Breast epithelium (tissue), 4 donors: ENCODE results near the gene DNAAF9. TPM values are rescaled to one million over a fixed set of nuclear protein-coding genes. Genes with fewer than 3 reads are reported as not detected.
"Not testable (repeated sequence)": the region's sequence is repeated elsewhere in the genome, so short reads cannot be mapped to it uniquely, and the experiment has no call there.

Experiments used
- DNase-seq, 2 donors: peaks; one replicate each; pipeline ENCODE4 v3.0.0-alpha.2; 2019; ENCODE audit warnings: low spot score in 2 of 2
- H3K27ac ChIP-seq, 2 donors: fragments of 200-600 bp; sonication (generic) in 1 of 2; one replicate each; pipeline ENCODE4 v1.5.1; 2016 to 2019; ENCODE audit warnings: mild to moderate bottlenecking in 1 of 2
- H3K27me3 ChIP-seq, 2 donors: fragments of 200-600 bp; sonication (generic) in 1 of 2; one replicate each; pipeline versions ENCODE4 v1.5.1 to v1.6.0; 2017 to 2019; ENCODE audit warnings: control low read depth in 1 of 2, mild to moderate bottlenecking in 1 of 2
- H3K36me3 ChIP-seq: fragments of 200-600 bp; one replicate; pipeline ENCODE4 v1.5.1; 2019
- H3K4me1 ChIP-seq, 2 donors: fragments of 200-600 bp; sonication (generic); one replicate each; pipeline ENCODE4 v1.5.1; 2016 to 2019; ENCODE audit warnings: control low read depth in 1 of 2
- H3K4me3 ChIP-seq, 3 donors: fragments of 200-600 bp; sonication (generic); 1 replicate in 2 of 3; 2 replicates in 1 of 3; pipeline ENCODE4 v1.5.1; 2016 to 2019; ENCODE audit warnings: mild to moderate bottlenecking in 3 of 3, moderate library complexity in 2 of 3
- H3K9me3 ChIP-seq, 2 donors: fragments of 200-600 bp; sonication (generic) in 1 of 2; one replicate each; pipeline ENCODE4 v1.5.1; 2016 to 2019; ENCODE audit warnings: control low read depth in 1 of 2
- POLR2A ChIP-seq: fragments of 450-650 bp; IDR thresholded peaks from one replicate; pipeline ENCODE4 v1.6.1; 2016; ENCODE audit warnings: antibody characterized with exemption, mild to moderate bottlenecking, moderate library complexity
- POLR2AphosphoS5 ChIP-seq, 3 donors: sonication (generic); formaldehyde crosslinking; IDR thresholded peaks; one replicate each; pipeline ENCODE4 v1.6.1; 2017; ENCODE audit warnings: antibody characterized with exemption in 3 of 3
- intact Hi-C: fragments of 100-400 bp; cut with DNase I; formaldehyde crosslinking; loops from one replicate; pipeline ENCODE4 v1.15.1; 2023; ENCODE audit warnings: low total_unique reads
- total RNA-seq, 3 donors: library from RNA; depleted of rRNA; stranded (reverse); fragments of >200 nt; gene quantifications; one replicate each; pipeline ENCODE4 v1.1.0, GENCODE V29; 2016
- TF ChIP-seq, protein P1 (sequence below), 3 donors: fragments of 450-650 bp; IDR thresholded peaks; one replicate each; pipeline ENCODE4 v1.5.1; 2016 to 2017; ENCODE audit warnings: antibody characterized with exemption in 3 of 3, mild to moderate bottlenecking in 3 of 3, moderate library complexity in 3 of 3

The DNAAF9 gene
- total RNA-seq, 3 donors from 2014 or later, result 15.7 to 35.8 (median 22.8) TPM

DNA sequence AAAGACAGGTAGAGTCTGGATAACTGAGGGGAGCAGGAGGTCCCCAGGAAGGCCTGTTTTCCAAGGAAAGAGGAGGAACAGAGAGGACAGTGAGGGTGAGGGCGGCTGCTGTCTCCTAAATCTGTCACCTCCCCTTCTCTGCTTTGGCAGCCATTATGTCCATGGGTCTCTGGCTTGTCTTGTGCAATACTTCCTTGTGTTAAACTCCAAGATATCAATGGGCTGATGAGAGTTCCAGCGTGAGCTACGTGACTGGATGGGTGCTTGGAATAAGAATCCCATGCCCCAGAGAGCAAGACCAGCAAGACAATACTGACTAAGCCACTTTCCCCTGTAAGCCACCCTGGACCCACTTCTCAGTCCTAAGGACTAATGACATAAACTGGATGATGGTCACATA is 26.3 kb upstream of the DNAAF9 start:
- Histone ChIP-seq H3K27me3 (no peaks in the 10 kb centered on the region), H3K4me3 (no peak overlapping the region), H3K27ac (no peak overlapping the region), H3K36me3 (no peaks in the 10 kb centered on the region), H3K9me3 (no peaks in the 10 kb centered on the region), H3K4me1 (no peaks in the 10 kb centered on the region)
- no peak for TF ChIP-seq POLR2AphosphoS5 (IDR thresholded peaks at IDR 0.05)
- TF ChIP-seq, protein P1, sequence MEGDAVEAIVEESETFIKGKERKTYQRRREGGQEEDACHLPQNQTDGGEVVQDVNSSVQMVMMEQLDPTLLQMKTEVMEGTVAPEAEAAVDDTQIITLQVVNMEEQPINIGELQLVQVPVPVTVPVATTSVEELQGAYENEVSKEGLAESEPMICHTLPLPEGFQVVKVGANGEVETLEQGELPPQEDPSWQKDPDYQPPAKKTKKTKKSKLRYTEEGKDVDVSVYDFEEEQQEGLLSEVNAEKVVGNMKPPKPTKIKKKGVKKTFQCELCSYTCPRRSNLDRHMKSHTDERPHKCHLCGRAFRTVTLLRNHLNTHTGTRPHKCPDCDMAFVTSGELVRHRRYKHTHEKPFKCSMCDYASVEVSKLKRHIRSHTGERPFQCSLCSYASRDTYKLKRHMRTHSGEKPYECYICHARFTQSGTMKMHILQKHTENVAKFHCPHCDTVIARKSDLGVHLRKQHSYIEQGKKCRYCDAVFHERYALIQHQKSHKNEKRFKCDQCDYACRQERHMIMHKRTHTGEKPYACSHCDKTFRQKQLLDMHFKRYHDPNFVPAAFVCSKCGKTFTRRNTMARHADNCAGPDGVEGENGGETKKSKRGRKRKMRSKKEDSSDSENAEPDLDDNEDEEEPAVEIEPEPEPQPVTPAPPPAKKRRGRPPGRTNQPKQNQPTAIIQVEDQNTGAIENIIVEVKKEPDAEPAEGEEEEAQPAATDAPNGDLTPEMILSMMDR (IDR thresholded peaks at IDR 0.05), result no peak
- TF ChIP-seq POLR2A, result no peak
- DNase-seq, result no peak
- intact Hi-C loops, result no loop called here

DNA sequence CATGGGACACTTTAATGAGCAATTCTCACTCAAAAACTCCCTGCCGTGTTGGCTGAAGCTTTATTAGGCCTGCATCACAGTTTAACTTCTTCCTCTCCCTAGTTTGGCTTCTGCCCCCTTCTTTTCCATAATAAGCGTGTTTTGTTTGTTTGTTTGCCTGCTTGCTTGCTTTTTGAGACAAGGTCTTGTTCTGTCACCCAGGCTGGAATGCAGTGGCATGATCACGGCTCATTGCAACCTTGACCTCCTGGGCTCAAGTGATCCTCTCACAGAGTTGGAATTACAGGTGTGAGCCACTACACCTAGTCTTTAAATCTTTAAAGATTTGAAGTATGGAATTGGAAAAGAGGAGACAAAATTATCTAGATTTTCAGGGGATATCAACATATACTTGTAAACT is 25.4 kb upstream of the DNAAF9 start:
- DNase-seq, result no peak
- intact Hi-C loops, result no loop called here

DNA sequence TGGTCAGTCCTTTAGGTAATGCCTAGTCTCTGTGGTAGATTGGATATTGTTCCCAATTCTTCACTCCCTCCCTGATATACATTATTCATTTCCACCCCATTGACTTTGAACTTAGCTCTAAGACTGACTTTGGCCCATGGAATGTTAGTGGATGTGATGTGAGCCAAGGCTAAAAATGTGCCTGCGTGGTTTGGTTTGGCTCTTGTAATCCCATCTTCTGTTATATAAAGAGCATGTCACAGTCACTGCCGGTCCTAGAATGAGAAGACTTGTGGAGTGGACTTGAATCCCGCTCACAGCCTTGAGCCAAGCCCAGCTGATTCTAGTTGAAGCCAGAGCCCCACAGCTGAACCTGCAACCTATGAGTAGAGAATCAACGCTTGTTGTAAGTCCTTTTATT is 23.6 kb upstream of the DNAAF9 start:
- Histone ChIP-seq H3K9me3 (no peaks in the 10 kb centered on the region), H3K4me1 (no peaks in the 10 kb centered on the region), H3K27ac (no peak overlapping the region), H3K36me3 (no peaks in the 10 kb centered on the region), H3K27me3 (no peaks in the 10 kb centered on the region), H3K4me3 (no peak overlapping the region)
- intact Hi-C loops, result no loop called here
- DNase-seq, result no peak
- TF ChIP-seq POLR2AphosphoS5 (IDR thresholded peaks at IDR 0.05), result no peak
- no peak for TF ChIP-seq POLR2A
- TF ChIP-seq, protein P1 (IDR thresholded peaks at IDR 0.05), result no peak

More for the DNA sequence above, 25.4 kb upstream of the DNAAF9 start:
- H3K4me1 ChIP-seq, result no peaks in the 10 kb centered on the region
- H3K27me3 ChIP-seq, result no peaks in the 10 kb centered on the region
- H3K9me3 ChIP-seq, result no peaks in the 10 kb centered on the region
- H3K36me3 ChIP-seq, result no peaks in the 10 kb centered on the region
- no peak overlapping the region for H3K4me3 ChIP-seq
- TF ChIP-seq, protein P1 (IDR thresholded peaks at IDR 0.05), result no peak
- TF ChIP-seq POLR2AphosphoS5 (IDR thresholded peaks at IDR 0.05), result no peak
- H3K27ac ChIP-seq, result no peak overlapping the region

DNA sequence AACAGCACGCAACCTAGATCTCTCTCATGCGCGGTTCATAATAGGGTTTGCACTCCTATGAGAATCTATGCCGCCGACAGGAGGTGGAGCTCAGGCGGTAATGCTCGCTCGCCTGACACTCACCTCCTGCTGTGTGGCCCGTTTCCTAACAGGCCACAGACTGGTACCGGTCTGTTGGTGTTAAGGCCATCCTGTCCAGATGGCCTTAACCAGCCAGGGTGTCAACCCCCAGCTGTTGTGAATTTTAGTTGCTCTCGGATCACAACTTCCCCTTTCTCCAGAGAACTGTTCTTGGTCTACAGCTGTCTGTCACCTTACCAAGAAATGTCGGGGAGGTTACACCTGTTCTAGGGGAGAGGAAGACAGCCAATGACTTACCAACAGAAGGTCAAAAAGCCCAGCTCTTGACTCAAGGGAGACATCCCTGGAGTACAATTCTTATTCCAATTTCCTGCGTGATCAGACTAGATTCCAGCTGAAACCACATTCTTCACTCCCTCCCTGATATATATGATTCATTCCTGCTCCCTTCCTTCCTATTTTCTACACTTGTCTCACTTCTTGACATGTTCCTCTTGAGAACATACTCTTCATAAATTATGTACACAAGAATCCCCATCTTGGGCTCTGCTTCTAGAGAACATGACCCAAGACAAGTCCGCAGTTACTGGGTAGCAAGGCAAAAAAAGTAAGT is 23.1 kb upstream of the DNAAF9 start:
- intact Hi-C loops, result no loop called here
- TF ChIP-seq, protein P1 (IDR thresholded peaks at IDR 0.05), result no peak
- TF ChIP-seq POLR2A, result no peak
- no peak for TF ChIP-seq POLR2AphosphoS5 (IDR thresholded peaks at IDR 0.05)
- no peaks in the 10 kb centered on the region for H3K4me1 ChIP-seq
- H3K27me3 ChIP-seq, result no peaks in the 10 kb centered on the region
- no peaks in the 10 kb centered on the region for H3K9me3 ChIP-seq
- DNase-seq, result no peak
- no peak overlapping the region for H3K4me3 ChIP-seq
- H3K36me3 ChIP-seq, result no peaks in the 10 kb centered on the region
- H3K27ac ChIP-seq, result no peak overlapping the region

DNA sequence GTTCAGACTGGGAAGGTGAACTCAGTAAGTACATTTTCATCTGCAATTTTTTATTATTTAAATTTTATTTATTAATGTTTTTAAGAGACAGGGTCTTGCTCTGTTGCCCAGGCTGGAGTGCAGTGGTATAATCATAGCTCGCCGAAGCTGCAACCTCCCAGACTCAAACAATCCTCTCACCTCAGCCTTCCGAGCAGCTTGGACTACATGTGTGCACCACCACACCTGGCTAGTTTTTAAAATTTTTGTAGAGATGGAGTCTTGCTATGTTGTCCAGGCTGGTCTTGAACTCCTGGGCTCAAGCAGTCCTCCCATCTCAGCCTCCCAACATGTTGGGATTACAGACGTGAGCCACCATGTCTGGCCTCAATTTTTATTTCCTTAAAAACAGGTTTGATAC is 19.3 kb upstream of the DNAAF9 start:
- intact Hi-C loops, result loop anchor here (5.0 kb wide), 1 partner anchor 174 kb away; no protein-coding TSS in a partner anchor
- not testable (repeated sequence) for H3K27me3 ChIP-seq, H3K9me3 ChIP-seq, H3K4me1 ChIP-seq, H3K4me3 ChIP-seq, H3K36me3 ChIP-seq, DNase-seq, H3K27ac ChIP-seq

DNA sequence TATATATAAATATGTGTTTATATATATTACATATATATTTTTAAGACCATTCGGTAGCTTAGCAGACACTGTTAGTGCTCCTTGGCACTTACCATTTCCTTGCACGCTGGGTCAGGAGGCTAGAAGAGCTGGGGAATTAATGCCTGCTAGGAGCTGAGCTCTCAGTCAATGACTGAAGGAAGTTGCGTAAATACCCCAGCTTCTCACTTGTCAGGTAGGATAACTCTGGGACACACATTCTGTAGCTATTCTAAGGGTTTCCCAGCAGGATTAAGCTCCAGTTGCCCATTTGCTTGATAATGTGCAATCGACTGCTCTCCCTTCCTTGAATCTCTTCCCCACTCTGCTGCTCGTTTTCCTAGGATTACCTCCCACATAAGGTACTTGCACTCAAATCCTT is 15.7 kb upstream of the DNAAF9 start:
- intact Hi-C loops, result no loop called here
- no peak for DNase-seq

More for the DNA sequence above, 15.7 kb upstream of the DNAAF9 start:
- Histone ChIP-seq H3K27me3 (no peaks in the 10 kb centered on the region), H3K9me3 (no peaks in the 10 kb centered on the region), H3K4me3 (no peak overlapping the region), H3K36me3 (no peaks in the 10 kb centered on the region), H3K4me1 (no peaks in the 10 kb centered on the region), H3K27ac (no peak overlapping the region)
- TF ChIP-seq POLR2AphosphoS5 (IDR thresholded peaks at IDR 0.05) (no peak), POLR2A (no peak)
- TF ChIP-seq, protein P1 (IDR thresholded peaks at IDR 0.05), result no peak
